A549 (cell line): ENCODE results near the gene SNUPN. TPM values are rescaled to one million over a fixed set of nuclear protein-coding genes. Genes with fewer than 3 reads are reported as not detected.

ENCODE experiments used
- ATAC-seq, 2 experiments: fragments of 200-7000 bp in 1 of 2; fragments of >200 bp in 1 of 2; cut with Nextera tagmentation in 1 of 2; cut with Tn5 transposase in 1 of 2; 3 replicates each; pipeline versions ENCODE4 v1.8.0 to v1.9.1; 2018 to 2020; ENCODE audit warnings: mild to moderate bottlenecking in 1 of 2, moderate library complexity in 1 of 2
- CTCF ChIA-PET: fragments of 300-600 bp; sonication (Branson Sonifier 250); formaldehyde crosslinking; extraction: SDS; loops from one replicate; lab custom pipeline; 2021; ENCODE audit warnings: antibody characterized with exemption, inconsistent platforms; lab: Yijun Ruan, JAX
- POLR2A ChIA-PET: fragments of 350-600 bp; formaldehyde crosslinking; extraction: SDS; loops from one replicate; lab custom pipeline; 2021; ENCODE audit warnings: antibody characterized with exemption, inconsistent platforms; lab: Yijun Ruan, JAX
- DNase-seq, 2 experiments: peaks; one replicate each; pipeline versions ENCODE4 v3.0.0 to v3.0.0-alpha.2; 2011 to 2016; ENCODE audit warnings: low read depth in 1 of 2, low spot score in 1 of 2
- FAIRE-seq: peaks from 2 replicates; lab custom pipeline; 2011; peaks lifted over from hg19 to GRCh38; lab: Jason Lieb, UNC
- H3K27ac ChIP-seq, 2 experiments: fragments of >200 bp; sonication (Bioruptor Twin); formaldehyde crosslinking; 3 replicates each; pipeline ENCODE4 v1.5.1; 2016 to 2017
- H3K4me1 ChIP-seq: fragments of >200 bp; sonication (Bioruptor Twin); formaldehyde crosslinking; 3 replicates; pipeline ENCODE4 v1.6.1; 2016
- H3K4me2 ChIP-seq: fragments of >200 bp; sonication (Bioruptor Twin); formaldehyde crosslinking; 3 replicates; pipeline ENCODE4 v1.6.1; 2016
- H3K4me3 ChIP-seq: fragments of >200 bp; sonication (Bioruptor Twin); formaldehyde crosslinking; 3 replicates; pipeline ENCODE4 v1.5.1; 2016
- H3K9me3 ChIP-seq: fragments of >200 bp; sonication (Bioruptor Twin); formaldehyde crosslinking; 3 replicates; pipeline ENCODE4 v1.6.1; 2016
- CEBPB ChIP-seq, 2 experiments: fragments of >200 bp in 1 of 2; sonication (Bioruptor Twin) in 1 of 2; formaldehyde crosslinking in 1 of 2; IDR thresholded peaks; 2 replicates each; pipeline ENCODE4 v1.6.1; 2012 to 2016
- CHD2 ChIP-seq: fragments of 150-350 bp; IDR thresholded peaks from 2 replicates; pipeline ENCODE4 v1.6.1; 2014; ENCODE audit warnings: low read length; ENCODE audit not compliant: partially characterized antibody
- FOXS1 ChIP-seq: fragments of 250-450 bp; sonication (Bioruptor Pico); IDR thresholded peaks from 2 replicates; pipeline ENCODE4 v1.5.0; 2020; ENCODE audit warnings: mild to moderate bottlenecking, moderate library complexity
- HDAC2 ChIP-seq: fragments of 200-600 bp; sonication (generic); IDR thresholded peaks from 2 replicates; pipeline ENCODE4 v1.6.1; 2016
- HEYL ChIP-seq: fragments of 250-450 bp; sonication (Bioruptor Pico); IDR thresholded peaks from 2 replicates; pipeline ENCODE4 v1.8.0; 2021; ENCODE audit warnings: mild to moderate bottlenecking, moderate library complexity
- JUN ChIP-seq, 2 experiments: fragments of >200 bp; sonication (Bioruptor Twin); formaldehyde crosslinking; IDR thresholded peaks; 2 replicates in 1 of 2; 3 replicates in 1 of 2; pipeline ENCODE4 v1.6.1; 2016 to 2017
- KDM1A ChIP-seq: fragments of 200-600 bp; sonication (generic); IDR thresholded peaks from 2 replicates; pipeline ENCODE4 v1.6.1; 2016; ENCODE audit warnings: low read depth, mild to moderate bottlenecking
- MAFK ChIP-seq: fragments of 450-650 bp; IDR thresholded peaks from 2 replicates; pipeline ENCODE4 v1.6.1; 2014; ENCODE audit not compliant: partially characterized antibody
- NR3C1 ChIP-seq: fragments of >200 bp; sonication (Bioruptor Twin); formaldehyde crosslinking; IDR thresholded peaks from 3 replicates; pipeline ENCODE4 v1.6.1; 2017
- POLR2AphosphoS2 ChIP-seq: conservative IDR thresholded peaks from 2 replicates; pipeline ENCODE4 v1.6.1; 2012; ENCODE audit warnings: low read length, improper control_type of control experiment, inconsistent platforms
- TFCP2L1 ChIP-seq: fragments of 250-450 bp; sonication (Bioruptor Pico); IDR thresholded peaks from 2 replicates; pipeline ENCODE4 v1.5.0; 2021; ENCODE audit warnings: mild to moderate bottlenecking
- TP53 ChIP-seq: fragments of 250-450 bp; sonication (Bioruptor Pico); IDR thresholded peaks from 2 replicates; pipeline ENCODE4 v1.5.0; 2021; ENCODE audit warnings: mild to moderate bottlenecking, moderate library complexity
- WGBS: methylation state at CpG from one replicate; pipeline ENCODE4 v1.1.6; 2017; ENCODE audit errors: missing lambda C conversion rate; 5-methylcytosine and 5-hydroxymethylcytosine counted together
- polyA plus RNA-seq, 4 experiments: library from polyadenylated mRNA; depleted of rRNA in 3 of 4; stranded (reverse); fragments of >200 nt; fragmentation: RNase III in 1 of 4; extraction: RNeasy Plus Mini Kit Qiagen cat#74134 plus additional on column Dnase treatment in 1 of 4; gene quantifications; 2 replicates in 3 of 4; 3 replicates in 1 of 4; pipeline ENCODE4 v1.2.3, GENCODE V29; 2011 to 2017
- TF ChIP-seq, protein P1 (sequence below): IDR thresholded peaks from 2 replicates; pipeline ENCODE4 v1.6.1; 2012
- TF ChIP-seq, protein P2 (sequence below): fragments of 200-600 bp; sonication (generic); IDR thresholded peaks from 2 replicates; pipeline ENCODE4 v1.6.1; 2016; ENCODE audit warnings: antibody characterized with exemption, mild to moderate bottlenecking, moderate library complexity
- TF ChIP-seq, protein P3 (sequence below): fragments of >200 bp; sonication (Bioruptor Twin); formaldehyde crosslinking; IDR thresholded peaks from 3 replicates; pipeline ENCODE4 v1.5.1; 2016
- TF ChIP-seq, protein P4 (sequence below): fragments of >200 bp; sonication (Bioruptor Twin); formaldehyde crosslinking; IDR thresholded peaks from 3 replicates; pipeline ENCODE4 v1.6.1; 2016
- TF ChIP-seq, protein P5 (sequence below): fragments of 450-650 bp; IDR thresholded peaks from 2 replicates; pipeline ENCODE4 v1.6.1; 2014; ENCODE audit warnings: antibody characterized with exemption
- TF ChIP-seq, protein P6 (sequence below): fragments of 150-350 bp; IDR thresholded peaks from 2 replicates; pipeline ENCODE4 v1.6.1; 2014; ENCODE audit warnings: low read depth, mild to moderate bottlenecking, low read length

The SNUPN gene
- polyA plus RNA-seq, 2 of the 4 experiments (the other 2 are of a cell fraction), result 29.2 to 38.5 TPM

DNA sequence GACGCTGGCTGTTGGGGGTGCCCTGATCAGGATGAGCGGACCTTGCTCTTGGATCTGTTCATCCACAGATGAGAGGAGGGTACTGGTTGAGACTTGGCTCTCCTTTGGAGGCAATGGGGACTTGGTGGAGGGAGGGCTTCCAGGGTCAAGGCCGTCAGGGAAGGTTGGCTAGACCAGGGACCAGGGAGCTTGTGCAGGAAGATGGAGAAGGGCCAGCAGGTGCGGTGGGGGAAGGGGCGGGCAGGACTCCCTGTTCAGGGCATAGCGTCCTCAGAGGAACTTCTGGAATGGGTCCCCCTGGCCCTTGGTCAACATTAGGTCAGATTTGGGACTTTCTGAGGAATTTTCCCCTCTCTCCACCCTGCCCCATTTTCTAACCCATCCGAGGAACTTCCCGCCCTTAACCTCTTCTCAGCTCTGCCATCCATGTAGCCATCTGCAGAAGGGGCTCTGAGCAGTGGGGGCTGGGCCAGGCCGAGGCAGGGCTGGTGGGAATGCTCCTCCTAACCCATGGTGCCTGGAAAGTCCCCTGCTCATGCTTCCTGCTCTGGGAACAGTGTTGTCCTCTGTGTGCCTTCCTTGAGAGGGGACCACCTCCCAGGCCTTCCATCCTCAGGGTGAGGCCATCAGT, 33.7 kb upstream of the SNUPN start:
- ChIA-PET CTCF (interaction anchor here (1.2 to 7.1 kb wide), 4 partner anchors 11 to 26 kb away, joined by 3 to 63 read pairs (median 30); partner anchors contain the start of gene SNX33), POLR2A (interaction anchor here (3.3 kb wide), 1 partner anchor 20 kb away, joined by 34 read pairs; the partner anchor contains the start of gene IMP3)
- Histone ChIP-seq H3K4me3 (no peak overlapping the region), H3K9me3 (no peaks in the 10 kb centered on the region), H3K27ac (peak overlapping the region in 1 of 2 experiments; percentile 83; a peak in 1 of 6 replicates), H3K4me1 (peaks cover 37% of the 10 kb centered on the region), H3K4me2 (no peak overlapping the region)
- TF ChIP-seq, protein P1, sequence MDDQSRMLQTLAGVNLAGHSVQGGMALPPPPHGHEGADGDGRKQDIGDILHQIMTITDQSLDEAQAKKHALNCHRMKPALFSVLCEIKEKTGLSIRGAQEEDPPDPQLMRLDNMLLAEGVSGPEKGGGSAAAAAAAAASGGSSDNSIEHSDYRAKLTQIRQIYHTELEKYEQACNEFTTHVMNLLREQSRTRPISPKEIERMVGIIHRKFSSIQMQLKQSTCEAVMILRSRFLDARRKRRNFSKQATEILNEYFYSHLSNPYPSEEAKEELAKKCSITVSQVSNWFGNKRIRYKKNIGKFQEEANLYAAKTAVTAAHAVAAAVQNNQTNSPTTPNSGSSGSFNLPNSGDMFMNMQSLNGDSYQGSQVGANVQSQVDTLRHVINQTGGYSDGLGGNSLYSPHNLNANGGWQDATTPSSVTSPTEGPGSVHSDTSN, result no peak
- no peak for TF ChIP-seq POLR2AphosphoS2
- TF ChIP-seq, protein P2, sequence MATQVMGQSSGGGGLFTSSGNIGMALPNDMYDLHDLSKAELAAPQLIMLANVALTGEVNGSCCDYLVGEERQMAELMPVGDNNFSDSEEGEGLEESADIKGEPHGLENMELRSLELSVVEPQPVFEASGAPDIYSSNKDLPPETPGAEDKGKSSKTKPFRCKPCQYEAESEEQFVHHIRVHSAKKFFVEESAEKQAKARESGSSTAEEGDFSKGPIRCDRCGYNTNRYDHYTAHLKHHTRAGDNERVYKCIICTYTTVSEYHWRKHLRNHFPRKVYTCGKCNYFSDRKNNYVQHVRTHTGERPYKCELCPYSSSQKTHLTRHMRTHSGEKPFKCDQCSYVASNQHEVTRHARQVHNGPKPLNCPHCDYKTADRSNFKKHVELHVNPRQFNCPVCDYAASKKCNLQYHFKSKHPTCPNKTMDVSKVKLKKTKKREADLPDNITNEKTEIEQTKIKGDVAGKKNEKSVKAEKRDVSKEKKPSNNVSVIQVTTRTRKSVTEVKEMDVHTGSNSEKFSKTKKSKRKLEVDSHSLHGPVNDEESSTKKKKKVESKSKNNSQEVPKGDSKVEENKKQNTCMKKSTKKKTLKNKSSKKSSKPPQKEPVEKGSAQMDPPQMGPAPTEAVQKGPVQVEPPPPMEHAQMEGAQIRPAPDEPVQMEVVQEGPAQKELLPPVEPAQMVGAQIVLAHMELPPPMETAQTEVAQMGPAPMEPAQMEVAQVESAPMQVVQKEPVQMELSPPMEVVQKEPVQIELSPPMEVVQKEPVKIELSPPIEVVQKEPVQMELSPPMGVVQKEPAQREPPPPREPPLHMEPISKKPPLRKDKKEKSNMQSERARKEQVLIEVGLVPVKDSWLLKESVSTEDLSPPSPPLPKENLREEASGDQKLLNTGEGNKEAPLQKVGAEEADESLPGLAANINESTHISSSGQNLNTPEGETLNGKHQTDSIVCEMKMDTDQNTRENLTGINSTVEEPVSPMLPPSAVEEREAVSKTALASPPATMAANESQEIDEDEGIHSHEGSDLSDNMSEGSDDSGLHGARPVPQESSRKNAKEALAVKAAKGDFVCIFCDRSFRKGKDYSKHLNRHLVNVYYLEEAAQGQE, result no peak
- DNase-seq (no peak), FAIRE-seq (no peak), ATAC-seq (no peak)
- 86% methylated on average over 9 of the region's 9 CpGs for WGBS

DNA sequence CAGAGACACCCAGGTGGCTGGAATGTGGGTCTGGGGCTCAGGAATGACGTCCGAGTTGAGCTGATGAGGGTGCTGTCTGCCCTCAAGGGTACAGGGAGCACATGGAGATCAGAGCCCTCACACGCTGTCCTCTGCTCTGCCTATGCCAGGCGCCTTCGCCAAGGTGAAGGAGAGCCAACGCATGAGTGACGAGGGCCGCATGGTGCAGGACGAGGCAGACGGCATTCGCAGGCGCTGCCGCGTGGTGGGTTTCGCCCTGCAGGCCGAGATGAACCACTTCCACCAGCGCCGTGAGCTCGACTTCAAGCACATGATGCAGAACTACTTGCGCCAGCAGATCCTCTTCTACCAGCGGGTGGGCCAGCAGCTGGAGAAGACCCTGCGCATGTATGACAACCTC, 31.3 kb upstream of the SNUPN start:
- ChIA-PET CTCF (interaction anchor here (1.2 to 7.1 kb wide), 5 partner anchors 9 to 146 kb away, joined by 3 to 63 read pairs (median 4); partner anchors contain the start of gene SNX33), POLR2A (no interaction called here)
- Histone ChIP-seq H3K4me2 (no peak overlapping the region), H3K4me1 (peaks cover 26% of the 10 kb centered on the region), H3K4me3 (no peak overlapping the region), H3K27ac (no peak overlapping the region)
- FAIRE-seq, result no peak
- no peak for DNase-seq
- no peak for ATAC-seq
- TF ChIP-seq FOXS1 (CRISPR knock-in tag) (no peak), JUN (IDR thresholded peaks at IDR 0.05) (no peak), NR3C1 (no peak), HEYL (CRISPR knock-in tag) (no peak), TP53 (CRISPR knock-in tag) (no peak)
- TF ChIP-seq, protein P3, sequence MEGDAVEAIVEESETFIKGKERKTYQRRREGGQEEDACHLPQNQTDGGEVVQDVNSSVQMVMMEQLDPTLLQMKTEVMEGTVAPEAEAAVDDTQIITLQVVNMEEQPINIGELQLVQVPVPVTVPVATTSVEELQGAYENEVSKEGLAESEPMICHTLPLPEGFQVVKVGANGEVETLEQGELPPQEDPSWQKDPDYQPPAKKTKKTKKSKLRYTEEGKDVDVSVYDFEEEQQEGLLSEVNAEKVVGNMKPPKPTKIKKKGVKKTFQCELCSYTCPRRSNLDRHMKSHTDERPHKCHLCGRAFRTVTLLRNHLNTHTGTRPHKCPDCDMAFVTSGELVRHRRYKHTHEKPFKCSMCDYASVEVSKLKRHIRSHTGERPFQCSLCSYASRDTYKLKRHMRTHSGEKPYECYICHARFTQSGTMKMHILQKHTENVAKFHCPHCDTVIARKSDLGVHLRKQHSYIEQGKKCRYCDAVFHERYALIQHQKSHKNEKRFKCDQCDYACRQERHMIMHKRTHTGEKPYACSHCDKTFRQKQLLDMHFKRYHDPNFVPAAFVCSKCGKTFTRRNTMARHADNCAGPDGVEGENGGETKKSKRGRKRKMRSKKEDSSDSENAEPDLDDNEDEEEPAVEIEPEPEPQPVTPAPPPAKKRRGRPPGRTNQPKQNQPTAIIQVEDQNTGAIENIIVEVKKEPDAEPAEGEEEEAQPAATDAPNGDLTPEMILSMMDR, result no peak
- TF ChIP-seq, all 56 proteins: peak for 0
- no peaks in the 10 kb centered on the region for H3K9me3 ChIP-seq
- 95% methylated on average over 22 of the region's 22 CpGs for WGBS

DNA sequence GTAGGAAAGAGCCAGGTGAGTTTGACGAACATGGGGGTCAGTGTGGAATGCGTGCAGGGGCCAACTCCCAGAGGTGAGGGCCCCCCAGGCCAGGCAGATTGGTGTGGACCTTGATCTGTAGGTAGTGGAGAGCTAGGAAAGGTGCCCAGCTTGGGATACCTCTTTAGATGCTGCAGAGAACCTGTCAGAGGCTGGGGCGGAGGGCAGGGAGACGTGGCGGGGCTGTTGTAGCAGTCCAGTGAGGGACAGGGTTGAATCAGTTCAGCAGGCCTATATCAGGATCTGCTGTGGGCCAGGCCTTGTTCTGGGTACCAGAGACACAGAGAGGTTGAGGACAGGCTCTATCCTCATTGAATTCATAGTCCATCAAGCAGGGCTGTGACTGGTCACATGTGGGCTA, 30.8 kb upstream of the SNUPN start:
- TF ChIP-seq, protein P4, sequence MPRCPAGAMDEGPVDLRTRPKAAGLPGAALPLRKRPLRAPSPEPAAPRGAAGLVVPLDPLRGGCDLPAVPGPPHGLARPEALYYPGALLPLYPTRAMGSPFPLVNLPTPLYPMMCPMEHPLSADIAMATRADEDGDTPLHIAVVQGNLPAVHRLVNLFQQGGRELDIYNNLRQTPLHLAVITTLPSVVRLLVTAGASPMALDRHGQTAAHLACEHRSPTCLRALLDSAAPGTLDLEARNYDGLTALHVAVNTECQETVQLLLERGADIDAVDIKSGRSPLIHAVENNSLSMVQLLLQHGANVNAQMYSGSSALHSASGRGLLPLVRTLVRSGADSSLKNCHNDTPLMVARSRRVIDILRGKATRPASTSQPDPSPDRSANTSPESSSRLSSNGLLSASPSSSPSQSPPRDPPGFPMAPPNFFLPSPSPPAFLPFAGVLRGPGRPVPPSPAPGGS, result no peak
- TF ChIP-seq TFCP2L1 (CRISPR knock-in tag), result no peak
- no peak for TF ChIP-seq HDAC2
- no peak for TF ChIP-seq JUN (IDR thresholded peaks at IDR 0.05)
- TF ChIP-seq, protein P5, sequence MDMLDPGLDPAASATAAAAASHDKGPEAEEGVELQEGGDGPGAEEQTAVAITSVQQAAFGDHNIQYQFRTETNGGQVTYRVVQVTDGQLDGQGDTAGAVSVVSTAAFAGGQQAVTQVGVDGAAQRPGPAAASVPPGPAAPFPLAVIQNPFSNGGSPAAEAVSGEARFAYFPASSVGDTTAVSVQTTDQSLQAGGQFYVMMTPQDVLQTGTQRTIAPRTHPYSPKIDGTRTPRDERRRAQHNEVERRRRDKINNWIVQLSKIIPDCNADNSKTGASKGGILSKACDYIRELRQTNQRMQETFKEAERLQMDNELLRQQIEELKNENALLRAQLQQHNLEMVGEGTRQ, result no peak
- TF ChIP-seq, protein P6, sequence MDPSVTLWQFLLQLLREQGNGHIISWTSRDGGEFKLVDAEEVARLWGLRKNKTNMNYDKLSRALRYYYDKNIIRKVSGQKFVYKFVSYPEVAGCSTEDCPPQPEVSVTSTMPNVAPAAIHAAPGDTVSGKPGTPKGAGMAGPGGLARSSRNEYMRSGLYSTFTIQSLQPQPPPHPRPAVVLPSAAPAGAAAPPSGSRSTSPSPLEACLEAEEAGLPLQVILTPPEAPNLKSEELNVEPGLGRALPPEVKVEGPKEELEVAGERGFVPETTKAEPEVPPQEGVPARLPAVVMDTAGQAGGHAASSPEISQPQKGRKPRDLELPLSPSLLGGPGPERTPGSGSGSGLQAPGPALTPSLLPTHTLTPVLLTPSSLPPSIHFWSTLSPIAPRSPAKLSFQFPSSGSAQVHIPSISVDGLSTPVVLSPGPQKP, result no peak
- TF ChIP-seq CEBPB (IDR thresholded peaks at IDR 0.05), result no peak
- no peak for TF ChIP-seq CHD2
- no peak for TF ChIP-seq KDM1A
- no peak for TF ChIP-seq MAFK
- TF ChIP-seq, all 56 proteins: peak for 0
- no peak overlapping the region for H3K27ac ChIP-seq
- peaks cover 26% of the 10 kb centered on the region for H3K4me1 ChIP-seq
- FAIRE-seq (no peak), DNase-seq (no peak), ATAC-seq (no peak)
- no peaks in the 10 kb centered on the region for H3K9me3 ChIP-seq
- no peak overlapping the region for H3K4me2 ChIP-seq
- ChIA-PET POLR2A (no interaction called here), CTCF (interaction anchor here (1.2 to 7.1 kb wide), 3 partner anchors 8 to 21 kb away, joined by 3 to 56 read pairs (median 4); partner anchors contain the start of gene SNX33)
- WGBS, result 93% methylated on average over 5 of the region's 5 CpGs
- no peak overlapping the region for H3K4me3 ChIP-seq
